ENCODE data around the gene COQ6. TPM values are rescaled to one million over a fixed set of nuclear protein-coding genes. Genes with fewer than 3 reads are reported as not detected.

Gene COQ6
- total RNA-seq, 1 experiment from 2014 or later, result 21.9 TPM

GRCh38 chr14:73961192-73961591 lies 11.1 kb downstream of the COQ6 start:
- peaks cover 6% of the 10 kb centered on the region for H3K36me3 Mint-ChIP-seq (ENCODE audit: insufficient read depth, unreplicated experiment)
- H3K4me1 Mint-ChIP-seq (ENCODE audit: low read depth, unreplicated experiment), result no peaks in the 10 kb centered on the region
- H3K27ac Mint-ChIP-seq (ENCODE audit: unreplicated experiment), result no peak overlapping the region
- TF ChIP-seq CTCF (IDR thresholded peaks at IDR 0.05; ENCODE audit: unreplicated experiment), result no peak
- CTCF ChIA-PET, result no interaction called here
- H3K4me3 Mint-ChIP-seq (ENCODE audit: low read depth, unreplicated experiment), result no peak overlapping the region
- H3K9me3 Mint-ChIP-seq (ENCODE audit: low read depth, unreplicated experiment), result no peaks in the 10 kb centered on the region
- BruUV-seq (replicated peaks), result no TSS peak
- H3K27me3 Mint-ChIP-seq (ENCODE audit: unreplicated experiment), result no peaks in the 10 kb centered on the region
- intact Hi-C loops (cut with micrococcal nuclease; ENCODE audit: unreplicated experiment), result no loop called here
- no peak for DNase-seq

- peaks cover 6% of the 10 kb centered on the region for H3K36me3 Mint-ChIP-seq (ENCODE audit: insufficient read depth, unreplicated experiment)
- CTCF ChIA-PET, result no interaction called here
- no peaks in the 10 kb centered on the region for H3K4me1 Mint-ChIP-seq (ENCODE audit: low read depth, unreplicated experiment)
- no peak for TF ChIP-seq CTCF (IDR thresholded peaks at IDR 0.05; ENCODE audit: unreplicated experiment)
- H3K4me3 Mint-ChIP-seq (ENCODE audit: low read depth, unreplicated experiment), result no peak overlapping the region
- intact Hi-C loops (cut with micrococcal nuclease; ENCODE audit: unreplicated experiment), result no loop called here
- no peak overlapping the region for H3K27ac Mint-ChIP-seq (ENCODE audit: unreplicated experiment)
- no peaks in the 10 kb centered on the region for H3K9me3 Mint-ChIP-seq (ENCODE audit: low read depth, unreplicated experiment)
- no peak for DNase-seq
- no peaks in the 10 kb centered on the region for H3K27me3 Mint-ChIP-seq (ENCODE audit: unreplicated experiment)
- no TSS peak for BruUV-seq (replicated peaks)
These were observed 15.1 kb downstream of the COQ6 start for GRCh38 chr14:73965216-73965615.

- H3K9me3 Mint-ChIP-seq (ENCODE audit: low read depth, unreplicated experiment), result no peaks in the 10 kb centered on the region
- CTCF ChIA-PET, result no interaction called here
- no peak overlapping the region for H3K27ac Mint-ChIP-seq (ENCODE audit: unreplicated experiment)
These were observed 18.8 kb downstream of the COQ6 start for GRCh38 chr14:73968885-73969284.

GRCh38 chr14:73973497-73973896 lies 23.4 kb downstream of the COQ6 start:
- no peaks in the 10 kb centered on the region for H3K9me3 Mint-ChIP-seq (ENCODE audit: low read depth, unreplicated experiment)
- no peaks in the 10 kb centered on the region for H3K27me3 Mint-ChIP-seq (ENCODE audit: unreplicated experiment)
- peaks cover 6% of the 10 kb centered on the region for H3K36me3 Mint-ChIP-seq (ENCODE audit: insufficient read depth, unreplicated experiment)
- peaks cover 29% of the 10 kb centered on the region for H3K4me1 Mint-ChIP-seq (ENCODE audit: low read depth, unreplicated experiment)
- CTCF ChIA-PET, result no interaction called here
- intact Hi-C loops (cut with micrococcal nuclease; ENCODE audit: unreplicated experiment), result no loop called here
- no peak for TF ChIP-seq CTCF (IDR thresholded peaks at IDR 0.05; ENCODE audit: unreplicated experiment)
- H3K4me3 Mint-ChIP-seq (ENCODE audit: low read depth, unreplicated experiment), result no peak overlapping the region
- no peak overlapping the region for H3K27ac Mint-ChIP-seq (ENCODE audit: unreplicated experiment)
- no peak for DNase-seq
- BruUV-seq (replicated peaks), result no TSS peak

More at GRCh38 chr14:73968885-73969284, 18.8 kb downstream of the COQ6 start:
- H3K36me3 Mint-ChIP-seq (ENCODE audit: insufficient read depth, unreplicated experiment), result peaks cover 6% of the 10 kb centered on the region
- no peaks in the 10 kb centered on the region for H3K27me3 Mint-ChIP-seq (ENCODE audit: unreplicated experiment)
- H3K4me1 Mint-ChIP-seq (ENCODE audit: low read depth, unreplicated experiment), result no peaks in the 10 kb centered on the region
- intact Hi-C loops (cut with micrococcal nuclease; ENCODE audit: unreplicated experiment), result no loop called here
- no peak for TF ChIP-seq CTCF (IDR thresholded peaks at IDR 0.05; ENCODE audit: unreplicated experiment)
- no peak overlapping the region for H3K4me3 Mint-ChIP-seq (ENCODE audit: low read depth, unreplicated experiment)
- no peak for DNase-seq
- no TSS peak for BruUV-seq (replicated peaks)

Data from Calu3 (cell line).